ENCODE measurements around the gene OGFOD3.
"Not testable (repeated sequence)": the region's sequence is repeated elsewhere in the genome, so short reads cannot be mapped to it uniquely, and the experiment has no call there.

Gene OGFOD3

GRCh38 chr17:82350182-82351030 is 68.0 kb downstream of the OGFOD3 start:
- TF ChIP-seq POLR2A (IDR thresholded peaks at IDR 0.05; ENCODE audit: low read length) (no peak), GATA1 (IDR thresholded peaks at IDR 0.05; ENCODE audit: low read depth, low read length) (no peak)
- DNase-seq, result peak; percentile 32 to 53

- TF ChIP-seq GATA1 (IDR thresholded peaks at IDR 0.05; ENCODE audit: low read depth, low read length) (no peak), POLR2A (IDR thresholded peaks at IDR 0.05; ENCODE audit: low read length) (no peak)
- no peak for DNase-seq
Measured at GRCh38 chr17:82349287-82349701, 69.1 kb downstream of the OGFOD3 start.

GRCh38 chr17:82348866-82349265 is 69.5 kb downstream of the OGFOD3 start:
- TF ChIP-seq GATA1 (IDR thresholded peaks at IDR 0.05; ENCODE audit: low read depth, low read length) (no peak), POLR2A (IDR thresholded peaks at IDR 0.05; ENCODE audit: low read length) (no peak)
- DNase-seq, result no peak

- no peak for DNase-seq
- no peak for TF ChIP-seq POLR2A (IDR thresholded peaks at IDR 0.05; ENCODE audit: low read length)
- TF ChIP-seq GATA1 (IDR thresholded peaks at IDR 0.05; ENCODE audit: low read depth, low read length), result no peak
Measured at GRCh38 chr17:82348434-82348833, 70.0 kb downstream of the OGFOD3 start.

DNA sequence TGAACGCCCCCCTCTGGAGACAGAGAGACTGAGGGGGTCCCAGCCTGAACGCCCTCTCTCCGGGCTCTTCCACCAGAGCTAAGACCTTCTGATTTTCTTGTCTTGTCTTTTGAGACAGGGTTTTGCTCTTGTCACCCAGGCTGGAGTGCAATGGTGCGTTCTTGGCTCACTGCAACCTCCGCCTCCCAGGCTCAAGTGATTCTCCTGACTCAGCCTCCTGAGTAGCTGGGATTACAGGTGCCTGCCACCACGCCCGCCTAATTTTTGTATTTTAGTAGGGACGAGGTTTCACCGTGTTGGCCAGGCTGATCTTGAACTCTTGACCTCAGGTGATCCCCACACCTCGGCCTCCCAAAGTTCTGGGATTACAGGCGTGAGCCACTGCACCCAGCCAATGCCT is 70.4 kb downstream of the OGFOD3 start:
- not testable (repeated sequence) for DNase-seq

DNA sequence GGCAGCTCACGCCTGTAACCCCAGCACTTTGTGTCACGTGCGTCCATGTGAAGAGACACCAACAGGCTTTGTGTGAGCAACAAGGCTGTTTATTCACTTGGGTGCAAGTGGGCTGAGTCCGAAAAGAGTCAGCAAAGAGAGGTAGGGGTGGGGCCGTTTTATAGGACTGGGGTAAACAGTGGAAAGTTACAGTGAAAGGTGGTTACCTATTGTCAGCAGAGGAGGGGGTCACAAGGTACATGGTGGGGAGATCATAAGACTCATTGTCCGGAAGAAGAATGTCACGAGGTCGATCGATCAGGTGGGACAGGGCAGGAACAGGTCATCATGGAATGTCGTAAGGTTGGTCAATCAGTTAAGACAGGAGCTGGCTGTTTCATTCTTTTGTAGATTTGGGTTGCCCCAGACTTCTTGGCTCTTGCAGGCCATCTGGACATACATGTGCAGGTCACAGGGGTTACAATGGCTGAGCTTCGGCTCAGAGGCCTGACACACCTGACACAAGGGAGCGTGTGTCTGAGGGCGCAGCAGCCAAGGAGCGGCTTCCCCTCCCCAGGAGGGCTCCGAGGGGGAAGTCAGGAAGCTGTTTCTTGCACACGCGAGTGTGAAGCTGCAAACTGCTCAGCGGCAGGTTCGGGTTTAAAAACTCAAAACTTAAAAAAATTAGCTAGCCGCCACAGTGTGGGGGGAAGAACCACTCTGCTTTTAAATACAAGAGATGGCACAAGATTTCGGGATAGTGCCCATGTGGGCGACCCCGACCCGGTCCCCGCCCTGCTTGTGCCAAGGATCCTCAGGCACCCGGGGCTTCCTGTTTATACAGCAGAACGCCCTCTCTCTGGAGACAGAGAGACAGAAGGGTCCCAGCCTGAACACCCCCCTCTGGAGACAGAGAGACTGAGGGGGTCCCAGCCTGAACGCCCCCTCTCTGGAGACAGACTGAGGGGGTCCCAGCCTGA is 71.8 kb downstream of the OGFOD3 start:
- TF ChIP-seq GATA1 (IDR thresholded peaks at IDR 0.05; ENCODE audit: low read depth, low read length) (no peak), POLR2A (IDR thresholded peaks at IDR 0.05; ENCODE audit: low read length) (no peak)
- no peak for DNase-seq

DNA sequence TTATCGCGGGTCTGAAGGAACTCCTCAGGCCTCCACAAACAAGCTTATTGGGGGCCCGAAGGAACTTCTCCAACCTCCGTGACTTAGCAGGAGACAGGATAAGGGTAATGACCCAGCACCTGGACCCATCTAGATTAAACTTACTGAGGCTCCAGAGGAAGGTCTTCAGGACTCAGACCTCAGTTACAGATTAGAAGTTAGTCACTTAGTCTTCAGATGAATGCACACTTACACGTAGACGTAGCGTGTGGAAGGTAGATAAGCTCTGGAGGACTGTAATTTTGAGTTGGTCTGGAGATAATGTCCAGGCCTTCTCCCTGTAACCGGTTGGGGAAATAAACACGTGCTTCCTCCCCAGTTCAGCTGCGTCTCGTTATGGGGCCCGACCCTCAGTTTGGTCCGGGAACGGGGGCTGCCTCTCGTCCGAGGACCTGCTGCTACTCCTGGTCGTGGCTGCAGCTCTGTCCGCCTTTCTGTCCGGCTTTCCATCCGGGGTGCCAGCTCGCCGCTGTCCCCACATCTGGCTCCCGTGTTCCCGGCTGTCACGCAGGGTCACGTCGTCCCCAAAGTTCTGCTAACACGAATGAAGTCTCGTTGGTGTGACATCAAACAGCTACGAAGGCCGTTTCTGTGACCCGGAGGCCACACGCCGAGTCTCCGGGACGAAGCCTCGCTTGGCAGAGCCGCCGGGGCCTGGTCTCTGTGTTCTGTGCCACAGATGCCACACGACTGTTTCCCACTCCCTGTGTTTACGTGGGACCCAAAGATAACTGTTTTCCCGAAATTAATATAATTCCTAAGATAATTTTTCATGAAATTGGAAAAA is 73.0 kb downstream of the OGFOD3 start:
- DNase-seq, result peak; percentile 51 to 84

DNA sequence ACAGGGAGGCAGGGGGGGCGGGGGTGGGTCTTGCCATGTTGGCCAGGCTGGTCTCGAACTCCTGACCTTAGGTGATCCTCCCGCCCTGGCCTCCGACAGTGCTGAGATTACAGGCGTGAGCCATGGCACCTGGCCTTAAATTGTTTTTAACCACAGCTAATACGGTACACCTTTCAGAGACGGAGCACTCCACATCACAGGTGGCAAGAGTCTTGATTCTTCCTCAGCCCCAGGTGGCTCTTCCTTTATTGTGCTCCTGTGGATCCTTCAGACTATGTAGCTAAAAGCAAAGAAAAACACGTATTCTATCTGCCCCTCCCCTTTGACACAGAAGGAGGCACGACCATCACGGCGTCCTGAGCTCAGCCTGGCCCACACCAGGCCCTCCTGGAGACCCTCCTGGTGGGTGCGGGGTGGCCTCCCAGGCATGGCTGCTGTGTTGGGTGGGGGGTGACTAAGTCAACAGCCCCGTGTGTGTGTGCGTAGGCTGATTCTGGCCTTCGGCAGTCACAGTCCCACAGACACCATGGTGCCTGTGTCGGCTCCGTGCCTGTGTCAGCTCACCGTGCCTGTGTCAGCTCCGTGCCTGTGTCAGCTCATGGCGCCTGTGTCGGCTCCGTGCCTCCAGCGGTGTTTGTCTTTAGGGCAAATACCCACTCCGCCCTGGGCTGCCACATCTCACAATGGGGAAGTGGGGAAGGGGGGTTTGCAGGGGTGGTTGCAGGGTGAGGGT is 74.0 kb downstream of the OGFOD3 start:
- no peak for DNase-seq
- no peak for TF ChIP-seq POLR2A (IDR thresholded peaks at IDR 0.05; ENCODE audit: low read length)
- no peak for TF ChIP-seq GATA1 (IDR thresholded peaks at IDR 0.05; ENCODE audit: low read depth, low read length)

More for the DNA sequence above, 73.0 kb downstream of the OGFOD3 start:
- TF ChIP-seq GATA1 (IDR thresholded peaks at IDR 0.05; ENCODE audit: low read depth, low read length) (no peak), POLR2A (IDR thresholded peaks at IDR 0.05; ENCODE audit: low read length) (no peak)

DNA sequence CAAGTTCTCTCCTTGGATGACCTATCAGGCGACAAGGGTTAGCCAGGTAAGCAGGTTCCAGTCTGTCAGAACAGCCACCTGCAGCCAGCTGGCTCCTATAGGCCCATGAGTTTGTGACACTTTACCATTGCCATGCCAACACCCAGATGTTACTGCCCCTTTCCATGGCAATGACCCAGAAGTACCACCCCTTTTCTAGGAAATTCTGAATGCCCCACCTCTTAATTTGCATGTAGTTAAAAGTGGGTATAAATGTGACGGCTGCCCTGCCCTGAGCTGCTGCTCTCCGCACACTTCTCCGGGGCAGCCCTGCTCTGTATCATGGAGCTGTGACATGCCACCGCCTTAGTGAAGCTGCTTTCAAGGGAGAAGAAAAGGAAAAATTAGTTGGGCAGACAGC is 74.8 kb downstream of the OGFOD3 start:
- TF ChIP-seq POLR2A (IDR thresholded peaks at IDR 0.05; ENCODE audit: low read length) (no peak), GATA1 (IDR thresholded peaks at IDR 0.05; ENCODE audit: low read depth, low read length) (no peak)
- DNase-seq, result peak; percentile 28 to 43

- no peak for DNase-seq
- no peak for TF ChIP-seq GATA1 (IDR thresholded peaks at IDR 0.05; ENCODE audit: low read depth, low read length)
- TF ChIP-seq POLR2A (IDR thresholded peaks at IDR 0.05; ENCODE audit: low read length), result no peak
Measured at GRCh38 chr17:82342361-82343079, 75.9 kb downstream of the OGFOD3 start.

- no peak for DNase-seq
- TF ChIP-seq POLR2A (IDR thresholded peaks at IDR 0.05; ENCODE audit: low read length), result no peak
- no peak for TF ChIP-seq GATA1 (IDR thresholded peaks at IDR 0.05; ENCODE audit: low read depth, low read length)
Measured at GRCh38 chr17:82339634-82340580, 78.5 kb downstream of the OGFOD3 start.
